HUES64 (cell line): ENCODE results near the gene RPL19.
"Not testable (repeated sequence)": the region's sequence is repeated elsewhere in the genome, so short reads cannot be mapped to it uniquely, and the experiment has no call there.

Experiments used
- H3K27ac ChIP-seq: 2 replicates; pipeline ENCODE4 v1.7.0; 2013; ENCODE audit warnings: low read depth, low read length, inconsistent platforms
- H3K27me3 ChIP-seq: 2 replicates; pipeline ENCODE4 v1.6.1; 2013; ENCODE audit warnings: mild to moderate bottlenecking, low read length; ENCODE audit not compliant: insufficient read depth
- H3K36me3 ChIP-seq: 2 replicates; pipeline ENCODE4 v1.6.1; 2013; ENCODE audit warnings: mild to moderate bottlenecking, low read length; ENCODE audit not compliant: insufficient read depth
- H3K4me1 ChIP-seq: 2 replicates; pipeline ENCODE4 v1.6.1; 2013; ENCODE audit warnings: mild to moderate bottlenecking, low read length, moderate library complexity; ENCODE audit not compliant: insufficient read depth
- H3K4me3 ChIP-seq: 2 replicates; pipeline ENCODE4 v1.5.1; 2013; ENCODE audit warnings: mild to moderate bottlenecking, low read length, moderate library complexity
- H3K9ac ChIP-seq: 2 replicates; pipeline ENCODE4 v1.6.1; 2013; ENCODE audit warnings: mild to moderate bottlenecking, low read depth, low read length
- H3K9me3 ChIP-seq: 2 replicates; pipeline ENCODE4 v1.6.1; 2013; ENCODE audit warnings: low read depth, low read length; ENCODE audit not compliant: insufficient read depth
- WGBS: fragments of 150-250, 120-280 bp; methylation state at CpG from one replicate; pipeline ENCODE4 v1.1.7; 2013; ENCODE audit warnings: missing lambda C conversion rate; 5-methylcytosine and 5-hydroxymethylcytosine counted together

RPL19 gene

DNA sequence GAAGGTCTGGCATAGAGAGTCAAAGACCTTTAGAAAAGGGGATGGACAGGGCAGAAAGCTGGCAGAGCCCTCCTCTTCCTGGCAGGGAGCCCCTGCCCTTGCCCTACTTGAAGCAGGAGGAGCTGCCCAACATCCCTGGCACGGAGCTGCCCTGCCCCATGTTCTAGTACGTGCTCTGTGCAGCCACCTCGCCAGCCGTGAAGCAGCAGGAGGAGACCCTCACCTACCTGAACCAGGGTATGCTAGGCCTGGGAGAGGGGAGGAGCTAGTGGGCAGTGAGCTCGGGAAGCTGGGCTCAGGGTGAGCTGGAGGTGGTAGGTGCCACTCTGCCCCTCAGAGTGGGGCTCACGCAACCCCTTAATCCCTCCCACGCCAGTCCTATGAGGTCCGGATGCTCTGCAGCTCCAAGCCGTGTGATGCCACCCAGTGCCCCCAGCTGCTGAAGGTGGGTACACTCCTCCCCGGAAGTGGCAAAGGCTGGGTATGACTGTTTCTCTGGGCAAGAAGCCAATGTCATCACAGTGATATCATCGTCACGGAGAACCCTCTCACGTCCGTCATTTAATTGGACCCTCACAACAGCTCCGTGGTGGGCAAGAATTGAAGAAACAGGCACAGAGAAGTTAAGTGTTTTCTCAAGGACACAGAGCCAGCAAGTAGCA lies 38.4 kb downstream of the RPL19 start:
- H3K27ac ChIP-seq = no peak overlapping the region
- no peak overlapping the region for H3K9ac ChIP-seq
- no peaks in the 10 kb centered on the region for H3K27me3 ChIP-seq
- H3K36me3 ChIP-seq = no peaks in the 10 kb centered on the region
- no peaks in the 10 kb centered on the region for H3K9me3 ChIP-seq
- 85% methylated on average over 15 of the region's 15 CpGs for WGBS
- no peaks in the 10 kb centered on the region for H3K4me1 ChIP-seq
- no peak overlapping the region for H3K4me3 ChIP-seq

DNA sequence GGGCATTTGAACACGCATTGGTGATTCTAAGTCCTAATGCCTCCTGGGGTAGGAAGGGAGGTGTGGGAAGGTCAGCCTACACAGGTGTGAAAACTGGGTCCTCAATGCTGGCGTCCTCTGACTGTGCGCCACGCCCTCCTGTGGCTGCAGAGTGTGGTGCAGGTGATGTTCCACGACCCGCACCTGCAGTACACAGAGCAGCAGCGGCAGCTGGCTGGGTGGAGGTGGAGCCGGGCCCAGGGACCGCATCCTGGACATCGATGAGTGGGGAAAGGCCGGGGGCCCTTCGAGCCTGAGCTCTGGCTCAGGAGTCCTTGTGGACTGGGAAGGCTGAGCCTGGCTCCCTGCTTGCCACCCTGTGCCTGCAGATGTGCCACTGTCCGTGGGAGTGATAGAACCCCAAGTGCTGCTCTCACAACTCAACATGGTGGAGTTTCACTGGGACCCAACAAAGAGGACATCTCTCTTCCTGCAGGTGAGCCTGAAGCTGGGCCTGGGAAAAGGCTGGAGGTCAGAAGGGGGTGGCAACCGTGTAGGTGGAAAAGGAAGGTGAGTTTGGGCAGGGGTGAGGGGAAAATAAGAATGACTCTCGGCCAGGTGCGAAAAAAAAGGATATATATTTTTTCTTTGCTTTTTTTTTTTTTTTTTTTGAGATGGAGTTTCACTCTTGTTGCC lies 39.7 kb downstream of the RPL19 start:
- Histone ChIP-seq H3K4me1 (no peaks in the 10 kb centered on the region), H3K4me3 (no peak overlapping the region), H3K9ac (no peak overlapping the region), H3K27me3 (no peaks in the 10 kb centered on the region), H3K9me3 (no peaks in the 10 kb centered on the region), H3K36me3 (no peaks in the 10 kb centered on the region), H3K27ac (no peak overlapping the region)
- 39% methylated on average over 16 of the region's 16 CpGs for WGBS

DNA sequence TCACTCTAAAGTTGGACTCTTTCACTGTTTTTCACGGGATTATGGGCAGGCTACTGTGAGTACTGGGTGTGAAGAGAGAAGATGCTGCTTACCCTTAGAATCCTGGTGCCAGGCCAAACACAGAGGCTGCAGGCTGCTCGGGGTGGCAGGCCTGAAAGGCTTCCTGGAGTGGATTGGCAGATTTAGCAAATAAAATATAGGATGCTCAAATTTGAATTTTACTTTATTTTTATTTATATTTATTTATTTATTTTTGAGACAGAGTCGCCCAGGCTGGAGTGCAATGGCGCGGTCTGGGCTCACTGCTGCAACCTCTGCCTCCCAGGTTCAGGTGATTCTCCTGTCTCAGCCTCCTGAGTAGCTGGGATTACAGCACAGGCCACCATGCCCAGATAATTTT lies 40.5 kb downstream of the RPL19 start:
- Histone ChIP-seq H3K4me3 (no peak overlapping the region), H3K9me3 (no peaks in the 10 kb centered on the region), H3K27me3 (no peaks in the 10 kb centered on the region), H3K4me1 (no peaks in the 10 kb centered on the region), H3K36me3 (no peaks in the 10 kb centered on the region), H3K9ac (no peak overlapping the region), H3K27ac (no peak overlapping the region)
- WGBS = 94% methylated on average over 5 of the region's 5 CpGs

DNA sequence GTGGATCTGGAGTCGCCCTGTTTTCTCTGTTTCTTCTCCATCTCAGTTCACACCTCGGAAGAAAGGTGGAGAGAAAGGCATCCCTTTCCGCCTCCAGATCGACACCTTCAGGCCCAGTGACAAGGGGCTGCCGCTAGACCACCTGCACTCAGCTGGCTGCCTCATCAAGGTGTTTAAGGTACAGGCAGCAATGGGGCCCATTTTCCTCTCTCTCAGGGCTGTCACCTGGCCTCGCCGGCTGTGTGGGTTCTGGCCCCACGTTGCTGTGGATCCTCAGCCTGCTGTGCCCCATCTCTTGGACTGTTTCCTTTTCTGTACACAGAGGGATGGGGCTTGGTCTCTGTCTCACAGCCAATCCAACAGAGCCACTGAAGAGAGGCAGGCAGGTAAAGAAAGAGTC lies 43.1 kb downstream of the RPL19 start:
- H3K9me3 ChIP-seq = no peaks in the 10 kb centered on the region
- no peak overlapping the region for H3K9ac ChIP-seq
- no peaks in the 10 kb centered on the region for H3K36me3 ChIP-seq
- H3K27ac ChIP-seq = no peak overlapping the region
- H3K4me1 ChIP-seq = peaks cover 4% of the 10 kb centered on the region; the same call in 1 of the 2 replicates
- 91% methylated on average over 8 of the region's 8 CpGs for WGBS
- no peak overlapping the region for H3K4me3 ChIP-seq
- no peaks in the 10 kb centered on the region for H3K27me3 ChIP-seq

DNA sequence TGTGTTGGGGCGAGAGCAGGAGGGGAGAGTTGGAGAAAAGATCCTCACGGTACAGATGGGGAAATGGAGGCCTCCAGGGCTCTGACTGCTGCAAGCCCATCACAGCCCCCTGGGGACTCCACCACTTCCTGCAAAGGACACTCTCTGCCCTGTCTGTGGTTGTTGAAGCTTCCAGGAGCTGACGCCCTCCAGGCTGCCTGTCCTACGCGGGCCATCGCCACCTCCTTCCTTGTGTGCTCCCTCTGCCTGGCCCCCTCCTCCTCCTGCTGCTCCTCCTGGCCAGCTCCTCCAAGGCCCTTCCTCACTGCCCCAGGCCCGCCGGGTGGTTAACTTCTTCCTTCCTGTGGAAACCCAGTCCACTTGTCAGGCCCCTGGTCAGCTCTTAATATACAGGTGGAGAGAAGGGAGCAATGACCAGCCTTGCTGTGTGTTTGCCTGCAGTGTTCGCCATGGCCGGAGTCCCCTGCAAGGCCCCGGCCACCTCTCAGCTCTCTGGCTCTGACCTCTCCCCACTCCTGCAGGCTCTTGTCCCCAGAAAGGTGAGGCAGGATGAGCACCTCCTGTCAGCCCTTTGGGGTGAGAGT lies 44.0 kb downstream of the RPL19 start:
- H3K9ac ChIP-seq = no peak overlapping the region
- no peaks in the 10 kb centered on the region for H3K36me3 ChIP-seq
- WGBS = 60% methylated on average over 11 of the region's 11 CpGs
- H3K4me3 ChIP-seq = no peak overlapping the region
- no peaks in the 10 kb centered on the region for H3K9me3 ChIP-seq
- H3K27ac ChIP-seq = no peak overlapping the region
- no peaks in the 10 kb centered on the region for H3K27me3 ChIP-seq
- H3K4me1 ChIP-seq = peaks cover 4% of the 10 kb centered on the region; the same call in 1 of the 2 replicates

DNA sequence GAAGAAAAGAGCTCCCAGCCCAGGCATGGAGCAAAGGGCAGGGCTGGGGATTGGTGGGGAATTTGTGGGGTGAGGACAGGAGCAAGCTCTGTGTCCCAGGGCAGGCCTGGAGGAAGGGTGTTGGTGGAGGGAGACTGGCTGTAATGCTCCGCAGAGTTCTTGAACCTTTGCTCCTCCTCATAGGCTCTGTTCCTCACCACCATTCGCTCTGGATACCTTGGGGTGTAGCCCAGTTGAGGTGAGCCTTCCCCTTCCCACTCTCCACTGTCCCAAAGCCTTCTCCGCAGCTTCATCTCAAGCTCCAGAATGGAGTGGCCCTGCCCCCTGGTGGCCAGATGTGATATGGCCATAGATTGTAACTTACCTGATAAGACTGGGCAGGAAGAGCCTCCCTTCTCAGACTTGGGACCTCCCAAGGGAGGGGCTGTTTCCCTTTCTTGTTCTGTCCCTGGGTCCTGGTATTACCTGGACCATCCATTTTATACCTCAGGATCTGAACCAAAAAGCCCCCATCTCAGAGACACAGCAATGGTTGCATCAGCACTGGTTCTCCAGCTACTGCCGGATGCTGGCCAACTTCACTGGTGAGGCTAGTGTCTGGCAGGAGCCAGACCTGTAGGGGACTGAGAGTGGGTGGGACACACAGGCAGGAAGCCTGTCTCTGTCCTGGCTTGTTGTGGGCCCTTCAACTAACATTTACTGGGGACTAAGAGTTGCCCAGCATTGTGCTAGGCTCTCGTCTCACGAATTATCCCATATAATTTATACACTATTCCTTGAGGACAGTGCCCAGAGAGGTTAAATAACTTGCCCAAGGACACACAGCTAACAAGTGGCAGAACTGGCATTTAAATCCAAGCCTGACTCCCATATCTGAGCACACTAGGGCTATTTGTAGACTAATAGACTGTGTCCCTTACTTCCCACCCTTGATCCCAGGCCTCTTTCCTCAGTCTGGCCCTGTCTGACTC lies 44.8 kb downstream of the RPL19 start:
- H3K27me3 ChIP-seq = no peaks in the 10 kb centered on the region
- no peaks in the 10 kb centered on the region for H3K36me3 ChIP-seq
- peaks cover 4% of the 10 kb centered on the region; the same call in 1 of the 2 replicates for H3K4me1 ChIP-seq
- H3K4me3 ChIP-seq = no peak overlapping the region
- no peak overlapping the region for H3K27ac ChIP-seq
- H3K9ac ChIP-seq = no peak overlapping the region
- no peaks in the 10 kb centered on the region for H3K9me3 ChIP-seq
- 49% methylated on average over 6 of the region's 6 CpGs for WGBS

DNA sequence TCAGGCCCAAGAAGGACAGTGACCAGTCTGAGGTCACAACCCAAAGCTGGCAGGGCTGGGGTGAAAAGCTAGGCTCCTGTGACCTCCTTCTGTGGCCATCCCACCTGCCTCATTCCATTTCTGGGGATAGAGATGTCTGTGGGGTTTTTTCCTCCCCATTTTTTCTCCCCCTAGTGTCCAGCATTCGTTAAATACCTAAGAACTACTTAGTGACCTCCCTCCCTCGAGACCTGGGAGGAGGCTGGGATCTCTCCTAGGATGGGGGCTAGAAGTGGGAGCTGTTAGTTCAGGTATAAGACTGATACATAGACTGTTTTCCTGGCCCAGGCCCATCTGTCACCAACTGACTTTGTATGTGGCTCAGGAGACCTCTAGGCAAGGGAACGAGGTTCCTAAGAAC lies 46.2 kb downstream of the RPL19 start:
- WGBS = 87% methylated on average over 2 of the region's 3 CpGs
- Histone ChIP-seq H3K27ac (no peak overlapping the region), H3K9ac (no peak overlapping the region)

DNA sequence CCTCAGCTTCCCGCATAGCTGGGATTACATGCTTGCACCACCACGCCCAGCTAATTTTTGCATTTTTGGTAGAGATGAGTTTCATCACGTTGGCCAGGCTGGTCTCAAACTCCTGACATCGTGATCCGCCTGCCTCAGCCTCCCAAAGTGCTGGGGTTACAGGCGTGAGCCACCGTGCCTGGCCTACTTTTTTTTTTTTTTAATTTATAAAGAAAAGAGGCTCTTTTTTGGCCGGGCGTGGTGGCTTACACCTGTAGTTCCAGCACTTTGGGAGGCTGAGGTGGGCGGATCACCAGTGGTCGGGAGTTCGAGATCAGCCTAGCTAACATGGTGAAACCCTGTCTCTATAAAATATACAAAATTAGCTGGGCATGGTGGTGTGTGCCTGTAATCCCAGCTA lies 50.0 kb downstream of the RPL19 start:
- not testable (repeated sequence) for H3K4me3 ChIP-seq, H3K36me3 ChIP-seq
- 95% methylated on average over 12 of the region's 12 CpGs for WGBS

More for the DNA sequence above, 46.2 kb downstream of the RPL19 start:
- peaks cover 4% of the 10 kb centered on the region; the same call in 1 of the 2 replicates for H3K4me1 ChIP-seq
- H3K27me3 ChIP-seq = no peaks in the 10 kb centered on the region
- H3K36me3 ChIP-seq = no peaks in the 10 kb centered on the region
- no peaks in the 10 kb centered on the region for H3K9me3 ChIP-seq
- H3K4me3 ChIP-seq = no peak overlapping the region

DNA sequence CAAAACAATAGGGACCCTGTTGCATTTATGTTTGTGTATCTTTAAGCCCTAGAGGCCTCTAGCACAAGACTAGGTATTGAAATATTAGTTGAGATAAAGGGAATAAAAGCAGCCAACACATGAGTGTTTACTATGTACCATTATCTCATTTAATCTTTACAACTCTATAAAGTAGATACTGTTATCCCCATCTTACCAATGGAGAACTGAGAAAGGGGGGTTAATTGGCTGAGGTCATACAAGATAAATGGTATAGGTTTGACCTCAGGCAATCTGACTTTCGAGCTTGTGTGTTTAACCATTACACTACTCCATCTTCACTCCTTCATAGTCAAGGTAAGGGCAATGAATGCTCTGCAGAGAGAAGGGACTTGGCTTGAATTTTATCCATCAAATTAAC lies 51.9 kb downstream of the RPL19 start:
- H3K9me3 ChIP-seq = no peaks in the 10 kb centered on the region
- no peaks in the 10 kb centered on the region for H3K36me3 ChIP-seq
- WGBS = no CpG with 5 or more reads among the region's 1 CpG
- H3K4me1 ChIP-seq = peaks cover 4% of the 10 kb centered on the region; the same call in 1 of the 2 replicates
- no peak overlapping the region for H3K4me3 ChIP-seq
- H3K9ac ChIP-seq = no peak overlapping the region
- no peaks in the 10 kb centered on the region for H3K27me3 ChIP-seq
- H3K27ac ChIP-seq = no peak overlapping the region

More for the DNA sequence above, 50.0 kb downstream of the RPL19 start:
- H3K9me3 ChIP-seq, H3K27me3 ChIP-seq, H3K27ac ChIP-seq, H3K9ac ChIP-seq, H3K4me1 ChIP-seq: not testable (repeated sequence)

DNA sequence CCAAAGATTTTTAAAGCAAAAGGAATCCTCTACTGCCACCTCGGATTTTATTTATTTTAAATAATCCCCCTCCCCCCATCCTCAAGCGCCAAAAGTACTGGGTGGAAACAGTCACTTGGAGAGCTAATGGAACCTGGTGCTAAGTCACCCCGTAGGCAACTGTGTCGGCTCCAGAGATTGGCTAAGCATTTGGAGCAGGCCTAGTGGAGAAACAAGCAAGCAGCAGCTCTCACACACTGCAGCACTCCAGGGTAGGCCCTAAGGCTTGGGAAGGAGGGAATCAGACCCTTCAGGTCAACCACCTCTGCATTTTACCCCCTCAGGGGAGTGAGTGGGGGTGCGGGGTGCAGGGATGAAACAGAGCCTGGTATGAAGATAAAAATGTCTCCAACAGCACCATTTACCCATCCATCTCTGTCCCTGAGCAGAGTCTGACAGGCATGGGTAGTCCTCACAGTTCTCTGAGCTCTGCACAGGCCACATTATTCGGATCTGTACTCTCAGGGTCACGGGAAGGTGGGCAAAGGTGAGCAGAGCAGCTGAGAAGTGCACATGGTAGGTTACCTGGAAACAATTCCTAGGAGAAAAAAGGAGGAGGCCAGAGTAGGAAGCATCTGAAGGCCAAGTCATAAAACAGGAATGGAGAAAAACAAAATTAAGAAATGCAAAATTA lies 52.8 kb downstream of the RPL19 start:
- Histone ChIP-seq H3K4me1 (no peaks in the 10 kb centered on the region), H3K9me3 (no peaks in the 10 kb centered on the region), H3K4me3 (no peak overlapping the region), H3K27me3 (no peaks in the 10 kb centered on the region), H3K36me3 (peaks cover 2% of the 10 kb centered on the region; the same call in 1 of the 2 replicates), H3K9ac (no peak overlapping the region), H3K27ac (no peak overlapping the region)
- 82% methylated on average over 6 of the region's 7 CpGs for WGBS
